HEK293 (cell line): ENCODE measurements around the gene TNFRSF14.

Source experiments
- BCL11A ChIP-seq: fragments of 450-650 bp; formaldehyde crosslinking; IDR thresholded peaks from 2 replicates; pipeline ENCODE4 v1.5.1; 2016; ENCODE audit warnings: low read depth, missing biosample characterization, missing genetic modification characterization
- CTCF ChIP-seq: fragments of 450-650 bp; formaldehyde crosslinking; IDR thresholded peaks from 2 replicates; pipeline ENCODE4 v1.5.1; 2016; ENCODE audit warnings: missing biosample characterization, missing genetic modification characterization
- HOXA7 ChIP-seq: sonication (generic); formaldehyde crosslinking; IDR thresholded peaks from 2 replicates; pipeline ENCODE4 v1.8.1; 2022; ENCODE audit warnings: missing genetic modification reagents, borderline replicate concordance
- ZBTB1 ChIP-seq: fragments of 450-650 bp; formaldehyde crosslinking; IDR thresholded peaks from 2 replicates; pipeline ENCODE4 v1.5.1; 2016; ENCODE audit warnings: missing biosample characterization, missing genetic modification characterization
- ZNF174 ChIP-seq: fragments of 450-650 bp; formaldehyde crosslinking; IDR thresholded peaks from 2 replicates; pipeline ENCODE4 v1.5.0; 2017; ENCODE audit warnings: missing biosample characterization, mild to moderate bottlenecking, missing genetic modification characterization
- ZNF549 ChIP-seq: fragments of 450-650 bp; IDR thresholded peaks from 2 replicates; pipeline ENCODE4 v1.5.1; 2018; ENCODE audit warnings: missing biosample characterization, missing genetic modification characterization, mild to moderate bottlenecking, inconsistent platforms, moderate library complexity
- ZNF670 ChIP-seq: fragments of 450-650 bp; formaldehyde crosslinking; IDR thresholded peaks from 2 replicates; pipeline ENCODE4 v1.5.1; 2016; ENCODE audit warnings: missing biosample characterization, missing genetic modification characterization, low read depth
- ZNF76 ChIP-seq: fragments of 450-650 bp; formaldehyde crosslinking; IDR thresholded peaks from 2 replicates; pipeline ENCODE4; 2016; ENCODE audit warnings: low read depth, missing biosample characterization, missing genetic modification characterization, borderline replicate concordance
- ZNF768 ChIP-seq: fragments of 450-650 bp; formaldehyde crosslinking; IDR thresholded peaks from 2 replicates; pipeline ENCODE4 v1.5.1; 2018; ENCODE audit warnings: missing biosample characterization, mild to moderate bottlenecking, missing genetic modification characterization

- TF ChIP-seq ZBTB1 (tag by site-specific recombination) = no peak
- no peak for TF ChIP-seq ZNF174 (tag by site-specific recombination)
- no peak for TF ChIP-seq BCL11A (tag by site-specific recombination)
- no peak for TF ChIP-seq CTCF (tag by site-specific recombination)
- TF ChIP-seq ZNF670 (tag by site-specific recombination) = no peak
- no peak for TF ChIP-seq HOXA7
- TF ChIP-seq ZNF768 = no peak
- no peak for TF ChIP-seq ZNF549 (tag by site-specific recombination)
- TF ChIP-seq ZNF76 (tag by site-specific recombination) = no peak
Observed at GRCh38 chr1:2529784-2530512, 26.2 kb upstream of the TNFRSF14 start, which contains the start of gene HES5.
